ENCODE measurements around the gene RFC2. TPM values are rescaled to one million over a fixed set of nuclear protein-coding genes. Genes with fewer than 3 reads are reported as not detected.
"Not testable (repeated sequence)": the region's sequence is repeated elsewhere in the genome, so short reads cannot be mapped to it uniquely, and the experiment has no call there.

The RFC2 gene
- total and polyA plus RNA-seq, 2 experiments from 2014 or later = 23.1 to 33.2 TPM

DNA sequence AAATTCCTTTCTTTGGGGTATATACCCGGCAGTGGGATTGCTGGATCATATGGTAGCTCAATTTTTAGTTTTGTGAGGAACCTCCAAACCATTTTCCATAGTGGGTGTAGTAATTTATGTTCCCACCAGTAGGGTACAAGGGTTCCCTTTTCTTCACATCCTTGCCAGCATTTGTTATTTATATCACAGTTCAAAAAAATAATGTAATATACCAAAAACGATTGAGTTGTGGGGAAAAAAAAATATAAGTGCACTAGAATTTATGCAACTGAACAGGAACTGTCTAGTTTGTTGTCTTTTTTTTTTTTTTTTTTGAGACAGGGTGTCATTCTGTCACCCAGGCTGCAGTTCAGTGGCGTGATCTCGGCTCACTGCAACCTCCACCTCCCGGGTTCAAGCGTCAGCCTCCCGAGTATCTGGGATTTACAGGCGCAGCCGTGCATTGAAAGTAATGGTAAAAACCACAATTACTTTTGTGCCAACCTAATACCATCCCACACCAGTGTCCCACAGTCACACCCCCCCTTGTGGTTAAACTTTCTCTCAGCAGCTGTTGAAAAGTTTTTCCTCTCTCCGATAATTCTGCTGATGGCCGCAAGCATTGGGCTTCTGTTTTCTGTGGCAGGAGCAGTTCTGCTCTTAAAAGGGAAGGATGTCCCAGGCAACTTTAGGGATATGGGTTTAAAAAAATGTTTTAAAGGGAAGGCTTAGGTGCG lies 51.2 kb downstream of the RFC2 start:
- WGBS, 2 experiments (ENCODE audit: low coverage in 1 of 2, low lambda C conversion rate in 2 of 2, missing lambda C conversion rate in 2 of 2) = 15 to 20% methylated on average over 12 of the region's 12 CpGs
- Histone ChIP-seq H3K36me3 (ENCODE audit: low read depth) (0 out of 2 replicates have a peak, but pooled peaks cover 7% of the 10 kb centered on the region), H3K4me3 (no peak overlapping the region), H3K4me1 (ENCODE audit: insufficient read depth) (no peaks in the 10 kb centered on the region; the same call in 1 of the 2 replicates), H3F3A (ENCODE audit: insufficient read depth) (peaks cover 7% of the 10 kb centered on the region), H3K79me2 (ENCODE audit: insufficient read depth) (no peaks in the 10 kb centered on the region), H3K4me2 (ENCODE audit: unreplicated experiment) (no peak overlapping the region), H3K9me2 (ENCODE audit: insufficient read depth) (no peaks in the 10 kb centered on the region), H3K9ac (no peak overlapping the region), H3K27me3 (replicated peaks; ENCODE audit: insufficient read depth) (no peaks in the 10 kb centered on the region), H3K9me3 (ENCODE audit: low read depth) (no peaks in the 10 kb centered on the region), H2AFZ (no peak overlapping the region), H4K20me1 (ENCODE audit: insufficient read depth) (no peaks in the 10 kb centered on the region), H3K27ac (no peak overlapping the region)
- no peak for TF ChIP-seq EZH2 (IDR thresholded peaks at IDR 0.05; ENCODE audit: insufficient read depth, poor library complexity, severe bottlenecking)
- no peak for TF ChIP-seq EZH2phosphoT487 (IDR thresholded peaks at IDR 0.05; ENCODE audit: insufficient read depth, low read depth)
- in situ Hi-C loops (cut with MboI) = no loop called here
- peak; percentile 82 for DNase-seq

- H3K9me3 ChIP-seq (ENCODE audit: low read depth) = no peaks in the 10 kb centered on the region
- H3K9ac ChIP-seq = no peak overlapping the region
- H4K20me1 ChIP-seq (ENCODE audit: insufficient read depth) = no peaks in the 10 kb centered on the region
- H3K4me1 ChIP-seq (ENCODE audit: insufficient read depth) = no peaks in the 10 kb centered on the region; the same call in 1 of the 2 replicates
- peaks cover 13% of the 10 kb centered on the region for H3F3A ChIP-seq (ENCODE audit: insufficient read depth)
- no peak overlapping the region for H3K4me3 ChIP-seq
- H3K27ac ChIP-seq = no peak overlapping the region
- 89 to 90% methylated on average over 19 of the region's 19 CpGs for WGBS, 2 experiments (ENCODE audit: low coverage in 1 of 2, low lambda C conversion rate in 2 of 2, missing lambda C conversion rate in 2 of 2)
- no peaks in the 10 kb centered on the region for H3K9me2 ChIP-seq (ENCODE audit: insufficient read depth)
- no peak overlapping the region for H3K4me2 ChIP-seq (ENCODE audit: unreplicated experiment)
- H3K27me3 ChIP-seq (replicated peaks; ENCODE audit: insufficient read depth) = no peaks in the 10 kb centered on the region
- TF ChIP-seq EZH2phosphoT487 (IDR thresholded peaks at IDR 0.05; ENCODE audit: insufficient read depth, low read depth) = no peak
- no peak for TF ChIP-seq EZH2 (IDR thresholded peaks at IDR 0.05; ENCODE audit: insufficient read depth, poor library complexity, severe bottlenecking)
- DNase-seq = no peak
- H2AFZ ChIP-seq = no peak overlapping the region
- H3K79me2 ChIP-seq (ENCODE audit: insufficient read depth) = peaks cover 11% of the 10 kb centered on the region
- peaks cover 19% of the 10 kb centered on the region for H3K36me3 ChIP-seq (ENCODE audit: low read depth)
- in situ Hi-C loops (cut with MboI) = no loop called here
Observed at GRCh38 chr7:74199551-74200355, 54.4 kb downstream of the RFC2 start.

- Histone ChIP-seq H3K9ac (no peak overlapping the region), H3K27ac (no peak overlapping the region), H3K9me3 (ENCODE audit: low read depth) (no peaks in the 10 kb centered on the region), H3F3A (ENCODE audit: insufficient read depth) (peaks cover 13% of the 10 kb centered on the region), H3K9me2 (ENCODE audit: insufficient read depth) (no peaks in the 10 kb centered on the region), H3K4me1 (ENCODE audit: insufficient read depth) (no peaks in the 10 kb centered on the region), H3K27me3 (replicated peaks; ENCODE audit: insufficient read depth) (no peaks in the 10 kb centered on the region), H3K4me2 (ENCODE audit: unreplicated experiment) (no peak overlapping the region), H2AFZ (no peak overlapping the region), H3K36me3 (ENCODE audit: low read depth) (peaks cover 38% of the 10 kb centered on the region), H3K79me2 (ENCODE audit: insufficient read depth) (peaks cover 32% of the 10 kb centered on the region), H3K4me3 (no peak overlapping the region), H4K20me1 (ENCODE audit: insufficient read depth) (no peaks in the 10 kb centered on the region)
- TF ChIP-seq EZH2 (IDR thresholded peaks at IDR 0.05; ENCODE audit: insufficient read depth, poor library complexity, severe bottlenecking) (no peak), EZH2phosphoT487 (IDR thresholded peaks at IDR 0.05; ENCODE audit: insufficient read depth, low read depth) (no peak)
- DNase-seq = no peak
- 98 to 99% methylated on average over 9 of the region's 9 CpGs for WGBS, 2 experiments (ENCODE audit: low coverage in 1 of 2, low lambda C conversion rate in 2 of 2, missing lambda C conversion rate in 2 of 2)
- in situ Hi-C loops (cut with MboI) = no loop called here
Observed at GRCh38 chr7:74197449-74198124, 56.6 kb downstream of the RFC2 start.

DNA sequence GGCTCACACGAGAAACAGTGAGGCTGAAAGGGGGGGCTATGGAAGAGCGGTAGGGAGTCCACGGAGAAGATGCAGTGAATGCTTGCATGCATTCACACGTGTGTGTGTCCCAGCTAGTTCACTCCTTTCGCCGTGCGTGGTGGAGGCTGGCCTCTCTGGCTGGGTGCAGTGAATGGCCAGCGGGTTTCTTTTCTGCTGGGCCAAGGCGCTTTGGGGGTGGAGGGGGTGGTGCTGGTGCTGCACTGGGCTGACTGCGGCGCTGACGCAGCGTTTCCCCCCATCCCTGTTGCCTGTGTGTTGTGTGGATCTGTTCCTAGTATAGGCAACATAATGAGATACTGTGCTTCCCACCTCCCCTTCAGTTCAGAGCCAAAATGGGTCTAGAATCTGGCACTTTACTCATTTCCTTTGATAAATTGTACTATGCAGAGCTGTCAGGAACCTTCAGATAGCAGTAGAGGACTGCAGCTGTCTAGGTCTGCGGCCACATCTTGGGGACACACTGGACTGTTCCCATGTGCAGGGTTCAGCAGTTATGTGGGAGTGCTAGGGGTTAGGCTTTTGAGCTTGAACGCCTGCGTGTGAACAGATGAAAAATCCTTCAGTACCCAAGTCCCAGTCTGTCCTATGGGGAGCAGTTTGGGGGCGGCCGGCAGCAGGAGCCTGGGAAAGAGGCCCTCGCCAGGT lies 58.1 kb downstream of the RFC2 start:
- DNase-seq; H3K4me2 ChIP-seq (ENCODE audit: unreplicated experiment); H3K9ac ChIP-seq; H3K27me3 ChIP-seq (replicated peaks; ENCODE audit: insufficient read depth); H3K9me3 ChIP-seq (ENCODE audit: low read depth); H3K4me1 ChIP-seq (ENCODE audit: insufficient read depth); H3K27ac ChIP-seq; H2AFZ ChIP-seq; in situ Hi-C loops (cut with MboI); H3K9me2 ChIP-seq (ENCODE audit: insufficient read depth); H3K4me3 ChIP-seq; H4K20me1 ChIP-seq (ENCODE audit: insufficient read depth): not testable (repeated sequence)
- H3F3A ChIP-seq (ENCODE audit: insufficient read depth) = peaks cover 16% of the 10 kb centered on the region
- H3K79me2 ChIP-seq (ENCODE audit: insufficient read depth) = peaks cover 47% of the 10 kb centered on the region
- H3K36me3 ChIP-seq (ENCODE audit: low read depth) = peaks cover 51% of the 10 kb centered on the region
- WGBS, 2 experiments (ENCODE audit: low coverage in 1 of 2, low lambda C conversion rate in 2 of 2, missing lambda C conversion rate in 2 of 2) = 67 to 88% methylated on average over 7 to 16 of the region's 19 CpGs

DNA sequence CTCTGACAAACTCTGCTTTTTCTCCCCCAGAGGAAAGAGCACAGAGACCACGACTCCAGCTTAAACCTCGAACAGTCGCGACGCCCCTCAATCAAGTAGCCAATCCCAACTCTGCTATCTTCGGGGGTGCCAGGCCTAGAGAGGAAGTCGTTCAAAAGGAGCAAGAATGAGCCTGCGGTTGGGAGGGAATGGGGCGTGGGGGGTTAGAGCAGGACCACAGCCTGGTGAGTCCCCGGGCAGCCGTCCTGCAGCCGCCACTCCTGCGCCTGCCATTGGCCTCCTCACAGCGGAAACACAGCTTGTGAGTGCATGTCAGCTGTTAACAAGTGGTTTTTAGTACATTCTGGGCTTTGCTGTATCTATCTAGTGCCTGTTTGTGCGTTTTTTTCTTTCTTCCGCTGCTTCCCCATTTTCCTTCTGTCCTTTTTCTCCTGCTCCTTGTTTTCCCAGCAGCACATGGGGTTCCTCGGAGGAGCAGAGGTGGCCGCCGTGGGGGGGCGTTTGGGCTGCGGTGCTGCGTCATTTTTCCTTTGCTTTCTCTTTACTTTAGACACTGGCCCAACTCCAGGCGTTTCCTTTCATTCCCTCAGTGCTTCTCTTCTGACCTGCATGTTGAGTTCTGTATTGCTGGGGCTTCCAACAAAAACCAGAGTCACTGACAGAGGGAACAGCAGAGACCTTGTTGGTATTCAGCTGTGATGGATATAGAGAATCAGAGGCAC lies 58.9 kb downstream of the RFC2 start:
- in situ Hi-C loops (cut with MboI); H3K9me3 ChIP-seq (ENCODE audit: low read depth); H3K9me2 ChIP-seq (ENCODE audit: insufficient read depth); H4K20me1 ChIP-seq (ENCODE audit: insufficient read depth); H3K4me1 ChIP-seq (ENCODE audit: insufficient read depth); DNase-seq; H3K27ac ChIP-seq; H3K4me2 ChIP-seq (ENCODE audit: unreplicated experiment); H2AFZ ChIP-seq; H3K27me3 ChIP-seq (replicated peaks; ENCODE audit: insufficient read depth); H3K9ac ChIP-seq; H3K4me3 ChIP-seq: not testable (repeated sequence)
- Histone ChIP-seq H3K79me2 (ENCODE audit: insufficient read depth) (peaks cover 55% of the 10 kb centered on the region), H3K36me3 (ENCODE audit: low read depth) (peaks cover 59% of the 10 kb centered on the region), H3F3A (ENCODE audit: insufficient read depth) (peaks cover 22% of the 10 kb centered on the region)
- 85 to 87% methylated on average over 16 to 22 of the region's 23 CpGs for WGBS, 2 experiments (ENCODE audit: low coverage in 1 of 2, low lambda C conversion rate in 2 of 2, missing lambda C conversion rate in 2 of 2)

Data from GM23248 (cell line).